Lower lobe of right lung (tissue), 2 donors: ENCODE data around the gene KCTD15. TPM values are rescaled to one million over a fixed set of nuclear protein-coding genes. Genes with fewer than 3 reads are reported as not detected.

Source experiments
- ATAC-seq, 2 donors: fragments of 200-7000 bp; cut with Tn5 transposase; one replicate each; pipeline ENCODE4 v1.9.1; 2020 to 2022; ENCODE audit warnings: mild to moderate bottlenecking in 2 of 2, moderate library complexity in 2 of 2
- DNase-seq: peaks from one replicate; pipeline ENCODE4 v3.0.0-alpha.2; 2020
- H3K27ac ChIP-seq: fragments of 200-600 bp; one replicate; pipeline ENCODE4 v1.8.0; 2022
- H3K27me3 ChIP-seq: fragments of 200-600 bp; one replicate; pipeline ENCODE4 v1.8.0; 2022; ENCODE audit warnings: low read depth
- H3K36me3 ChIP-seq: fragments of 200-600 bp; one replicate; pipeline ENCODE4 v1.8.0; 2022; ENCODE audit warnings: mild to moderate bottlenecking
- H3K4me1 ChIP-seq: fragments of 200-600 bp; one replicate; pipeline ENCODE4 v1.8.0; 2022
- H3K4me3 ChIP-seq: fragments of 200-600 bp; one replicate; pipeline ENCODE4 v1.8.0; 2022; ENCODE audit warnings: mild to moderate bottlenecking
- H3K9me3 ChIP-seq: fragments of 200-600 bp; one replicate; pipeline ENCODE4 v1.8.0; 2022
- CTCF ChIP-seq: fragments of 200-600 bp; IDR thresholded peaks from one replicate; pipeline ENCODE4 v1.8.0; 2022; ENCODE audit warnings: antibody characterized with exemption, mild to moderate bottlenecking
- intact Hi-C: fragments of 100-400 bp; cut with DNase I; formaldehyde crosslinking; loops from one replicate; pipeline ENCODE4 v1.11.0; 2022
- total RNA-seq: library from RNA; stranded (reverse); fragmentation: NEBNext Ultra II Directional; extraction: Animal tissue kit (Norgen Biotek cat#: 25700); gene quantifications from one replicate; pipeline ENCODE4 v1.2.1, GENCODE V29; 2021
- donor health status: DM: no; HTN: yes; CAD: no; lungs with severe emphysema.

Gene KCTD15
- total RNA-seq, 1 donor from 2014 or later, result 27.0 TPM

DNA sequence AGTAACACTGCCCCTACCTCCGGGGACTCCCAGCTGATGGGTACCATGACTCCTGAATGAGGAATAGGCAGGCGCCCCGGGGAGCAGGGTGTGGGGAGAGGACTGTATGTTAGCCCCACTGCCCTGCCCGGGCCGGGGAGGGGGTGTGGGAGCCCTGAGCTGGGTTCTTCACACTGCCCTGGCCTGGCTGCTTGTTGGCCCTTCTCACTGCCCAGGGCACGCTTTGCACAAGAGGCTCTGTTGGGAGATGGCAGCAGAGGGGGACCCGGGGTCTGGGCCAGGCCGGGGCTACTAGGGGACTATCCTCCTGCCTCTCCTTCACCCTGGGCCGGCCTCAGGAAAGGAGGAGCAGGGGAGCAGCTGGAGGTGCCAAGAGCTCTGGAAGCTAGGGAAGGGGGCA lies 19.3 kb upstream of the KCTD15 start:
- H3K27ac ChIP-seq, result no peak overlapping the region
- DNase-seq, result no peak
- no peak for ATAC-seq
- H3K9me3 ChIP-seq, result no peaks in the 10 kb centered on the region
- no peak for TF ChIP-seq CTCF
- H3K36me3 ChIP-seq, result no peaks in the 10 kb centered on the region
- intact Hi-C loops, result loop anchor here (5.0 to 10.0 kb wide), 2 partner anchors 320 to 343 kb away; no protein-coding TSS in a partner anchor
- peaks cover 27% of the 10 kb centered on the region for H3K27me3 ChIP-seq
- H3K4me1 ChIP-seq, result peaks cover 4% of the 10 kb centered on the region
- H3K4me3 ChIP-seq, result no peak overlapping the region

DNA sequence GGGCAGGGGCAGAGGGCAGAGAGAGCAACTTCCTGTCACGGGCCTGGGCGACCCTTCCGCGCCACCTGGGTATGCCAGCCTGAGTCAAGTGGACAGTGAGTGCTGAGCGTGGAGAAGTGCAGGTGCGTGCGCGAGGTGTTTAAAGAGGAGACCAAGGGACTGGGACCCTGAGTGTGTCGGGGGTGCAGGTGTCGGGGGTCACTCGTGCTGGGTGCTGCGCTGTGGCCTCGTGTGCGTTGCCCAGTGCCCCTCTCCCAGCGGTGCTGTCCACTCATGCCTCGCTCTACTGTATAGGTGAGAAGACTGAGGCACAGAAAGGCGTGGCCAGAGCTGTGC lies 18.9 kb upstream of the KCTD15 start:
- Histone ChIP-seq H3K36me3 (no peaks in the 10 kb centered on the region), H3K27me3 (peaks cover 27% of the 10 kb centered on the region), H3K27ac (no peak overlapping the region), H3K4me3 (no peak overlapping the region), H3K4me1 (peaks cover 4% of the 10 kb centered on the region), H3K9me3 (no peaks in the 10 kb centered on the region)
- TF ChIP-seq CTCF, result no peak
- ATAC-seq, result no peak
- no peak for DNase-seq
- intact Hi-C loops, result loop anchor here (5.0 to 10.0 kb wide), 2 partner anchors 320 to 343 kb away; no protein-coding TSS in a partner anchor

- TF ChIP-seq CTCF, result peak; percentile 100
- Histone ChIP-seq H3K4me3 (no peak overlapping the region), H3K9me3 (no peaks in the 10 kb centered on the region)
Measured at GRCh38 chr19:33778089-33778791, 18.4 kb upstream of the KCTD15 start.

DNA sequence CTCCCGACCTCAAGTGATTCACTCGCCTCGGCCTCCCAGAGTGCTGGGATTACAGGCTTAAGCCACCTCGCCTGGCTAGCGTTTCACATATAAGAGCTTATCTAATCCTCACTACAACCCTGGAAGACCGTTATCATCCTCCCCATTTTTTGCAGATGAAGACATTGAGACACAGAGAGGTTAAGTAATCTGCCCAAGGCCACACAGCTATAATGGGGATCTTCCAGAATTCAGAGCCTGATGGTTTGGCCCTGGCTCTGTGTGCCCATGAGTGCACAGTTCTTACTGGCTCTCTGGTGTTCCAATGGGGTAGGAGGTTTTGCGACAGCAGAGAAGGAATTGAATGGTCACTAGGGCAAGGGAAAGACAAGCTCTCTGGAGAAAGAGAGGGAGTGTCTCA lies 16.8 kb upstream of the KCTD15 start:
- Histone ChIP-seq H3K4me3 (no peak overlapping the region), H3K36me3 (no peaks in the 10 kb centered on the region), H3K9me3 (no peaks in the 10 kb centered on the region), H3K27ac (no peak overlapping the region), H3K27me3 (peaks cover 27% of the 10 kb centered on the region), H3K4me1 (peaks cover 4% of the 10 kb centered on the region)
- DNase-seq, result no peak
- intact Hi-C loops, result loop anchor here (5.0 to 10.0 kb wide), 2 partner anchors 317 to 345 kb away; no protein-coding TSS in a partner anchor
- ATAC-seq, result no peak
- TF ChIP-seq CTCF, result no peak

More at GRCh38 chr19:33778089-33778791, 18.4 kb upstream of the KCTD15 start:
- no peaks in the 10 kb centered on the region for H3K36me3 ChIP-seq
- ATAC-seq (peak; percentile 93 to 95), DNase-seq (peak; percentile 90)
- H3K4me1 ChIP-seq, result peaks cover 4% of the 10 kb centered on the region
- intact Hi-C loops, result loop anchor here (5.0 to 10.0 kb wide), 2 partner anchors 319 to 343 kb away; no protein-coding TSS in a partner anchor
- H3K27ac ChIP-seq, result no peak overlapping the region
- peaks cover 27% of the 10 kb centered on the region for H3K27me3 ChIP-seq

DNA sequence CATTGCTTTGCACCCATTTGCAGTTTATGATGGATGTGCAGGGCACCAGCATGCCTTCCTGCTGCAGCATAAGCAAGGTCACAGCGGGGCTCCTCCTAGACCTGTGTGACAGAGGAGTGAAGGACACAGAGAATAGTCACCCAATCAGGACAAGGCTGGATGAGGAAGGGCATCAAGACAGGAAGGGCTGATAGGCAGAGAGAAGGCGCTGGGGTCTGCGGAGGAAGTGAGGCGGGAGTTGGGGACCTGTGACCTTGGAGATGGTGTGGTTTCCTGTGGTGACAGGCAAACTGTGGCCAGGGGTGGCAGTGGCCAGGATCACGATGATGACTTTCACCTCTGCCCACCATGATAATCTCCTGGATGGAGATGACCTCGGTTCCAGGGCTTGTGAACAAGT lies 16.4 kb upstream of the KCTD15 start:
- peaks cover 27% of the 10 kb centered on the region for H3K27me3 ChIP-seq
- no peak overlapping the region for H3K4me3 ChIP-seq
- ATAC-seq (no peak), DNase-seq (no peak)
- no peak overlapping the region for H3K27ac ChIP-seq
- no peaks in the 10 kb centered on the region for H3K9me3 ChIP-seq
- no peaks in the 10 kb centered on the region for H3K36me3 ChIP-seq
- TF ChIP-seq CTCF, result no peak
- peaks cover 4% of the 10 kb centered on the region for H3K4me1 ChIP-seq
- intact Hi-C loops, result no loop called here
